Epithelial cell of esophagus (primary cell): ENCODE data around the gene PPA1.
"Not testable (repeated sequence)": the region's sequence is repeated elsewhere in the genome, so short reads cannot be mapped to it uniquely, and the experiment has no call there.

ENCODE experiments used
- DNase-seq: peaks from one replicate; pipeline ENCODE4 v3.0.0; 2010; ENCODE audit warnings: low read depth
- H3K4me3 ChIP-seq: 2 replicates; pipeline ENCODE4 v1.5.1; 2011; ENCODE audit warnings: mild to moderate bottlenecking, low read length, control low read depth
- TF ChIP-seq, protein P1 (sequence below): IDR thresholded peaks from 2 replicates; pipeline ENCODE4 v1.5.1; 2011; ENCODE audit warnings: low read depth, mild to moderate bottlenecking, low read length, control low read depth, inconsistent platforms; ENCODE audit not compliant: insufficient read depth; ENCODE audit errors: missing control alignments

Gene PPA1

DNA sequence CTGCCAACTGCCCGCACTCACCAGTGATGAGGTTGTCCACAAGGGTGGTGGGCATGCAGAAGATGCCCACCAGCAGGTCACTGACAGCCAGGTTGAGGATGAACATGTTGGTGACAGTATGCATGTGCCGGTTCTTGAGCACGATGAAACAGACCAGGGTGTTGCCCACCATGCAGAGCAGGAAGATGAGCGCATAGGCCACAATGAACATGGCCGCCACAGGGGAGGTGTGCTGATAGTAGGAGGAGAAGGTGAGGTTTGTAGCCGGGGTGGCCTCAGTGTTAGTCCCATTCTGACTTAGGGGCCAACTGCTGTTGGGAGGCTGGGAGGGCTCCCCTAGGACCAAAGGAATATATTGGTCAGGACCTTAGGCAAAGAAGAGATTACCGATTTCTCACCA, 32.8 kb upstream of the PPA1 start:
- TF ChIP-seq, protein P1, sequence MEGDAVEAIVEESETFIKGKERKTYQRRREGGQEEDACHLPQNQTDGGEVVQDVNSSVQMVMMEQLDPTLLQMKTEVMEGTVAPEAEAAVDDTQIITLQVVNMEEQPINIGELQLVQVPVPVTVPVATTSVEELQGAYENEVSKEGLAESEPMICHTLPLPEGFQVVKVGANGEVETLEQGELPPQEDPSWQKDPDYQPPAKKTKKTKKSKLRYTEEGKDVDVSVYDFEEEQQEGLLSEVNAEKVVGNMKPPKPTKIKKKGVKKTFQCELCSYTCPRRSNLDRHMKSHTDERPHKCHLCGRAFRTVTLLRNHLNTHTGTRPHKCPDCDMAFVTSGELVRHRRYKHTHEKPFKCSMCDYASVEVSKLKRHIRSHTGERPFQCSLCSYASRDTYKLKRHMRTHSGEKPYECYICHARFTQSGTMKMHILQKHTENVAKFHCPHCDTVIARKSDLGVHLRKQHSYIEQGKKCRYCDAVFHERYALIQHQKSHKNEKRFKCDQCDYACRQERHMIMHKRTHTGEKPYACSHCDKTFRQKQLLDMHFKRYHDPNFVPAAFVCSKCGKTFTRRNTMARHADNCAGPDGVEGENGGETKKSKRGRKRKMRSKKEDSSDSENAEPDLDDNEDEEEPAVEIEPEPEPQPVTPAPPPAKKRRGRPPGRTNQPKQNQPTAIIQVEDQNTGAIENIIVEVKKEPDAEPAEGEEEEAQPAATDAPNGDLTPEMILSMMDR, result no peak
- H3K4me3 ChIP-seq, result no peak overlapping the region
- no peak for DNase-seq

DNA sequence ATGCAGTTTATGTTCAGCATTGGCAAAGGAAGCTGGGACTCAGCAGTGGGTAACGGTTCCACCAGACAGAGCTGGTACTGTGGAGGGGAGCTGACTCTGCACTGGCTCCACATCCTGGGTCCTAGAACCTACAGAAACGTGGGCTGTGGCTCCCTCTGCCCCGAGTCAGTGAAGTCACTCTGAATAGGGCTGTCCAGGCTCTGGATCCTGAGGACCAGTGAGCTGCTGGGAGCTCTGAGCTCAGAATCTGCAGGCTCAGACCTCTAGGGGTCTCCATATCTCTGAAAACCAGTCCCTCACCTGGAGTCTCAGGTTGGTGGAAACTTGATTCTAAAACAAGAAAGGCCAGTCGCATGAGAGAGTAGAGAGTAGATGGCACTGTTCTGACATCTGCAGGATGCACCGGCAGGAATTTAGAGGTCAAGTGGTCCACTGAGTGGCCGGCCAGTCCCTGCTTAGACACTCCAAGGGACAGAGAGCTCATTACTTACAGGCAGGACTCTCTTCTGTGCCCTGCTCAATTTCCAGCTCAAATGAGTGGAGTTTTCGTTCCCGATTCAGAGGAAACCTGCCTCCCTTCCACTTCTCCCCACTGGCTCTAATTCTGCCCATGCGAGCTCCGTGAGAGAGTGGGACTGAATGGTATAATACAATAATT, 31.9 kb upstream of the PPA1 start:
- TF ChIP-seq, protein P1, result peak; percentile 22
- peak; percentile 39 for DNase-seq
- H3K4me3 ChIP-seq, result no peak overlapping the region

DNA sequence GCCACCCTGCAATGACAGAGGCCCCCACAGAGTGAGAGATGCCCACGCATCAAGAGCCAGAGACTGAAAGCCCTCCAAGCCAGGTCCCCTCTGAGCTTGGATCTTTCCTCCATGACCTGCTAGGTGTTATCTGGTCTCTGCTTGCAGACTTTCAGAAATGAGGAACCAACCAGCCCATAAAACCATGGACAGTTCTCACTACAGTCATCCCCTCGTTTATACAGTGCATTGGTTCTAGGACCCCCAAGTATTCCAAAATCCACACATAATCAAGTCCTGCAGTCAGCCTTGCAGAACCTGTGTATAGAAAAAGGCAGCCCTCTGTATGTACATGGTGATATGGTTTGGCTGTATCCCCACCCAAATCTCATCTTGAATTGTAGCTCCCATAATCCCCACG, 27.5 kb upstream of the PPA1 start:
- TF ChIP-seq, protein P1, result no peak
- no peak overlapping the region for H3K4me3 ChIP-seq
- no peak for DNase-seq

DNA sequence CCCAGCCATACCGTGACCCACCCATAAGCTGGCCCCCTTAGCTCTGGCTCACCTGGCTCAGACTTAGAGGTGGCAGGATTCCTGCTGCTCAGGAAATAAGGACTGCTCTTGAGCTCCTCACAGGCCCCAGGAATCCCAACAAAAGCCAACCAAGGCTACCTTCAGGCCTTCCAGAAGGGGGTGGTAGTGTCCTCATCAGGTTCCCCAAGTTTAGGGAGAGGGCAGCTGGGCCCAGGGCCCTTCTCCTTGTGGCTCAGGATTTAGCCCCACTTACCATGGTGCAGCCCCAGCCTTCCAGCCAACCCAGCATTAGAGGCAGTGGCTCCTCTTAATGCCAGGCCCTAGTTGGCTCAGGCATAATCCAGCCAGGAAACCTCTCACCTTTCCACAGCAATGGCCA, 27.0 kb upstream of the PPA1 start:
- no peak overlapping the region for H3K4me3 ChIP-seq
- no peak for DNase-seq
- TF ChIP-seq, protein P1, result no peak

DNA sequence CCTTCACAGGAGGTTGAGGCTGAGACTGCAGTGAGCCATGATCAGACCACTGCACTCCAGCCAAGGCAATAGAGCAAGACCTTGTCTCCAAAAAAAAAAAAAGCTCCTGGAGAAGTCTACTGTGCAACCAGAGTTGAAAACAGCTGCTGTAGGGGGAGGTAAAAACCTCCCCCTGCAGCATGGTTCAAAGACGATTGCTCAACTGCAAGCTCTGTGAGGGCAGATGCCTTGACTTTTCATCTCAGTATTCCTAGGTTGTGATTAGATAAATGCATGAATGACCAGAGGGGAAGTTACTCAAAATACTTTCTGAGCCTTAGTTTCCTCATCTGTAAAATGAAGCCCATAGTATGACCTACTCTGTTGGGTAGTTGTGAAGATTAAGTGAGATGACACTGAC, 25.0 kb upstream of the PPA1 start:
- no peak overlapping the region for H3K4me3 ChIP-seq
- TF ChIP-seq, protein P1, result no peak
- DNase-seq, result no peak

DNA sequence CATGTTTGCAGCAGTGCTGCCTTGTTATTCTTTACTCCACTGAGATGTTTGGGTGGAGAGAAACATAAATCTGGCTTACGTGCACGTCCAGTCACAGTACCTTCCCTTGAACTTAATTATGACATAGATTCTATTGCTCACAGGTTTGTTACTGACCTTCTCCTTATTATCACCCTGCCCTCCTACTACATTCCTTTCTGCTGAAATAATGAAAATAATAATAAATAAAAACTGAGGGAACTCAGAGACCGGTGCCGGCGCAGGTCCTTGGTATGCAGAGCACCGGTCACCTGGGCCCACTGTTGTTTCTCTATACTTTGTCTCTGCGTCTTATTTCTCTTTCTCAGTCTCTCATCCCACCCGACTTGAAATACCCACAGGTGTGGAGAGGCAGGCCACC, 24.6 kb upstream of the PPA1 start:
- DNase-seq, result peak; percentile 45
- H3K4me3 ChIP-seq, result not testable (repeated sequence)

DNA sequence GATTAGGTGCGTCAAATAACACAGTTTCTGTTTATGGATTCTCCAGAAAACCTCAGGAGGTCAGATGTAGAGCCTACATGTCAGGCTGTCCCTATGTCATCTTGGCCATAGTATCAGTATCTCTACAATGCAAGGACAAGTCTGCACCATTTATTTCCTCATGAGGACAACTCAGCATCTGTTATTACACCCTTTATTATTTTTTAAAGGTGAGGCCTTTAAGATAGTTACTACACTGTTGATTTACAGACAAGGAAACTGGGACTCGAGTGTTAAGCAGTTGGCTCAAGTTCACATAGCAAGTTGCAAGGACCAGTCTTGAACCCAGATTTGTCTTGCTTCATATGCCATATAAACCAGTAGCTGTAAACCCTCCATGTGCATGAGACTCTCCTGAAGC, 23.2 kb upstream of the PPA1 start:
- DNase-seq, result no peak
- H3K4me3 ChIP-seq, result no peak overlapping the region
- TF ChIP-seq, protein P1, result no peak
